GM11168 (cell line): ENCODE measurements around the gene FITM2.
"Not testable (repeated sequence)": the region's sequence is repeated elsewhere in the genome, so short reads cannot be mapped to it uniquely, and the experiment has no call there.

ENCODE experiments used
- in situ Hi-C: fragments of 300-500 bp; cut with MboI; formaldehyde crosslinking; loops from one replicate; pipeline ENCODE4 v1.12.0; 2022; ENCODE audit warnings: low sequenced_read_pairs; ENCODE audit not compliant: unreplicated experiment

Gene FITM2

GRCh38 chr20:44310664-44311639, at the start of gene FITM2:
TSS of gene FITM2 (minus strand) at chr20:44311202. CDS start at chr20:44311148, 54 bp downstream.
- in situ Hi-C loops: loop anchor here (5.0 kb wide), 1 partner anchor 94 kb away; no protein-coding TSS in a partner anchor

- in situ Hi-C loops: no loop called here
These were observed 49.2 kb upstream of the FITM2 start for GRCh38 chr20:44360221-44360620.

DNA sequence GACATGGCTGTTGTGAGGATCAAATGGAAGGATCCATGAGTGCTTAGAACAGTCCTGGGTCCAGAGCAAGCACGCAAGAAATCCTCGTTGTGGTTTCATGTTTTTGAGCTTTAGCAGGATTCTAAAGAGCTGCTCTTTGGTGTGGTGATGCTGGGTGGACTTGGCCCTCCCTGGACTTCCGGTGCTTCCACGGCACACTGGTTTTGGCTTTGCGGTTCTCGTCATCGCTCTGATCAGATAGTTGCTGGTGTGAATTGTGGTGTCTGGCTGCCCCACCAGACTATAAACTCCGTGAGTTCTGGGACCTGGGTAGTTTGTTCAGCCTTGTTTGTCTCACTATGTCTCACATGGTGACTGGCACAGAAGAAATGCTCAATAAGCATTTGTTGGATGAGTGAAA, 47.8 kb upstream of the FITM2 start:
- in situ Hi-C loops: no loop called here

DNA sequence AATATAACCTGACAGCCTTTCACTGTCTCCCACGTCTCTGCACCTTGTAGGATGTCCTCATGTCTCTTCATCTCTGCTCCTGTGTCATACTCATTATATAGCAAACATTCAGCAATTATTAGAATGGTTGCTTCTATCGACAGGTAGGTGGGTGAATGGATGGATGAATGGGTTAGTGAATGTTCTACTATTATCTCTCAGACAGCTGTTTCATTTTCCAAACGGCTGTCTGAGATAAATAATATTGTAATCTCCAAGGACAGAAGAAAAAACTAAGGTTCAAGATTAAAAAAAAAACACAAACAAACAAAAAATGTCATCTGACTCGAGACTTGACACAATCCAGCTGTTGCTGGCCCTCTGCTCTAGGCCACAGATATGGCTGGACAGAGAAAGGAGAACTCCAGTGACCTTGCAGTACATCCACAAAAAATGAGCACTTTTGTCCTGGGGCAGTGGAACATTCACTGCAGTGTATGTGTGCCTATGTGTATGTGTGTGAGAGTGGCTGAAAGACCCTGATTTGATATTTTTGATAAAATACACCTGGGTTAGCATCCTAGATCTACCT, 46.6 kb upstream of the FITM2 start:
- in situ Hi-C loops: no loop called here

GRCh38 chr20:44357020-44357419, 46.0 kb upstream of the FITM2 start:
- in situ Hi-C loops: no loop called here

DNA sequence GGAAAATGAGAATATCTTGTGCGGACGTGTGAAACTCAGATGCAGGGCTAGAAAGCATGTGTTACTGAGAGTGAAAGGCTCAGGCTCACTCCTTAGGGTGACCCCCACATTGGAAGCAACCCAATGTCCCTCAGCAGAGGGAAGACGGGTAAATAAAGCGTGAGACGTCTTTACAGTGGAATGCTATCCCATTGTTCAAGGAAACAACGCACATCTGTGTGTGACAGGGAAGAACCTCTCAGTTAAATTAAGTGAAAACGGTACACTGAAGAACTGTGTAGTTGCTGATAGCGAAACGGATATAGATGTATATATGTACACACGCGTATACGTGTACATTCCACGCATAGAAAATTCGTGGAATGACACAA, 45.3 kb upstream of the FITM2 start:
- in situ Hi-C loops: no loop called here

DNA sequence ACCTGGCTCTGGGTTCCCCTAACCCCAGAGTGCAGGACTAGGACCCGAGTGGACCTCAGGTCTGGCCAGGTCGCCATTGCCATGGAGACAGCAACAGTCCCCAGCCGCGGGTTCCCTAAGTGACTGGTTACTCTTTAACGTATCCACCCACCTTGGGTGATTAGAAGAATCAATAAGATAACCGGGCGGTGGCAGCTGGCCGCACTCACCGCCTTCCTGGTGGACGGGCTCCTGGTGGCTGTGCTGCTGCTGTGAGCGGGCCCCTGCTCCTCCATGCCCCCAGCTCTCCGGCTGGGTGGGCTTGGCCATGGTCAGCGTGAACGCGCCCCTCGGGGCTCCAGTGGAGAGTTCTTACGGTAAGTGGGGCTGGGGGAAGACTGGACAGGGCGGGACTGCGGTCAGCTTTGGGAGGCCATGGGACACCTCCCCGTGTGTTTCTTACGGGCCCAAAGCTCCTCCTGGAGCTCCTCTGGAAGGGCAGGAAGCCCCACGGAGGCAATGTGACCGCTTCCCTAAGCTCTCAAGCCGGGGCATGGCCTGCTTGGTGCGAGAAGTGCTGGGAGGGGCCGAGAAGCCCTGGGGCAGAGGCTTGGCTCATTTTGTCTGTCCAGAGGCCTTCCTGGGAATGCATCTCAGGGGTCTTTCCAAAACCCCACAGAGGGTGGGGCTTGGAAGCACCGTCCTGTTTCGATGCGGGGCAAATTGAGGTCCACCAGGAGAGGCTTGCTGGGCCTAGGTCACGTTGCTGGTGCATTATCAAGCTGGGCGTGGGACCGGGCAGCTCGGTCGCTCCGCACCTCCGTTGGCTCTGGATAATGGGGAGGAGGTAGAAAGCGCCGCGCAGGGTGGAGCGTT, 44.7 kb upstream of the FITM2 start, which contains the start of gene HNF4A:
Gene HNF4A, plus strand, starts transcription at position 202 of the 855 bp plus-strand sequence. Its CDS starts 106 bp downstream, at position 308.
- in situ Hi-C loops: no loop called here

DNA sequence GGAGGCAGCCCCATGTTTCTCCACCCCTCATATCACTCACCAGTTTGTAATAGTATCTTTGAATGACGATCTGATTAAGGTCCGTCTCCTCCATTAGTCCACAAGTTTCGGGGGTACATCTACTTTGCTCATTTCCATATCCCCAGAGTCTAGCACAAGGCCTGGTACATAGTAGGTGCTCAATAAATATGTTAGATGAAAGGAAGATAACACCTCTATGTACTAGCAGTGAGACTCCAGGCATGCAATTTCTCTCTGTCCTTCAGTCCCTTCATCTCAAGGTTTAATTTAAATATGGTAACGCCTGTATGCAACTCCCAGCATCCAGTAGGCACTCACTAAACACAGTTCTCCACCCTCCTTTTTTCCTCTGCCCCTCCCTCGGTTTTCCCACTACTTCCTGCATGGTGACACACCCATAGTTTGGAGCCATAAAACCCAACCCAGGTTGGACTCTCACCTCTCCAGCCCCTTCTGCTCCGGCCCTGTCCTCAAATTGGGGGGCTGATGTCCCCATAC, 44.0 kb upstream of the FITM2 start:
- in situ Hi-C loops: no loop called here

DNA sequence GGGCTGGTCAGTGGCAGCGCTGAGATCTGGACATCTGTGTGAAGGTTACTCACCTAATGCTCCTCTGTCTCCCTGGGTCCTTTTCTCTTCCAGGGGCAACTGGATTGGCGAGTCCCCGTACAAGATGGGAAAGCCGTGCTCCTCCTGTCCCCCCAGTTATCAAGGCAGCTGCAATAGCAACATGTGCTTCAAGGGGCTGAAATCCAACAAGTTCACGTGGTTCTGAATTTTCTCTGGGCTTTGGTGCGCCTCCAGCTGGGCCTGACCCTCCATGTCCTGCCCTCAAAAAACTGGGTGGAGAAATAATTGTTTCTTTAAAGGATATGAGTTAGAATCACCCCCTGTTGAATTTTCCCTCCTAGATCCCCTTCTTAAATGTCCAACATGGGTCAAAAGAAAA, 39.6 kb upstream of the FITM2 start:
- in situ Hi-C loops: no loop called here

GRCh38 chr20:44349349-44349748, 38.3 kb upstream of the FITM2 start:
- in situ Hi-C loops: no loop called here

GRCh38 chr20:44348168-44348659, 37.2 kb upstream of the FITM2 start:
- in situ Hi-C loops: no loop called here

DNA sequence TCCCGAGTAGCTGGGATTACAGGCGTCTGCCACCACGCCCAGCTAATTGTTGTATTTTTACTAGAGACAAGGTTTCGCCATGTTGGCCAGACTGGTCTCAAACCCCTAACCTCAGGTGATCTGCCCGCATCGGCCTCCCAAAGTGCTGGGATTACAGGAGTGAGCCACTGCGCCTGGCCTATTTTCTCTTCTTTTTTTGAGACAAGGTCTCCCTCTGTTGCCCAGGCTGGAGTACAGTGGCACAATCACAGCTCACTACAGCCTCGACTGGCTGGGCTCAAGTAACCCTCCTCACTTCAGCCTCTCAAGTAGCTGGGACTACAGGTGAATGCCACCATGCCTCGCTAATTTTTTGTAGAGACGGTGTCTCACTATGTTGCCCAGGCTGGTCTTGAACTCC, 34.9 kb upstream of the FITM2 start:
- in situ Hi-C loops: not testable (repeated sequence)

DNA sequence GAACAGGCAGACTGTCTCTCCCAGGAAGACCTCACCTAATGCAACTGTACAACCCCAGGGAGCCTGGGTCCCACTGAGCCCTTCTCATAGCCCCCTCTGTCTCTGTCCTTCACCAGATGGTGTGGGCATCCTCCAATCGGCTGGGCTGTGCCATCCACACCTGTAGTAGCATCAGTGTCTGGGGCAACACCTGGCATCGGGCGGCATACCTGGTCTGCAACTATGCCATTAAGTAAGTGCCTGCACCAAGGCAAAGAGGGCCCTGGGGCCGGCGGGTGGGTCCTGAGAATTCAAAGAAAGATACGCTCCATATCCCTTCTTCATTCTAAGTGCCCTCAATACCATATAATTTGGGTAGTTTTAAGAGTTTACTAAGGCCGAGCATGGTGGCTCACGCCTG, 34.1 kb upstream of the FITM2 start:
- in situ Hi-C loops: no loop called here

DNA sequence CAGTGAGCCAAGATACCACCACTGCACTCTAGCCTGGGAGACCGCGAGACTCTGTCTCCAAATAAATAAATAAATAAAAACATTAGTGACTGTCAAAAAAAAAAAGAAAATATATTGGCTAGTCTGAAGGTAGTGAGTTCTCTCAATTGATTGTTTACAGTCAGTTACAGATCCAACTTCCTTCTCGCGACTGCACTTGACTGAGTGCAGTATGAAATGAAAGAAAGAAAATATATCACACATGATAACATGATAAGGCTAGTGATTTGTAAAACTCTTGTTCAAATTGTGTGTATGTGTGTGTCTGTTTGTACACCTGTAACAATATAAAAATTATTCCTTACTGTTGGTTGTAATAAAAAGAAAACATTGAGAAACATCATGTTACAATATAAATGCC, 33.7 kb upstream of the FITM2 start:
- in situ Hi-C loops: no loop called here

- in situ Hi-C loops: no loop called here
These were observed 32.2 kb upstream of the FITM2 start for GRCh38 chr20:44343162-44343675.

DNA sequence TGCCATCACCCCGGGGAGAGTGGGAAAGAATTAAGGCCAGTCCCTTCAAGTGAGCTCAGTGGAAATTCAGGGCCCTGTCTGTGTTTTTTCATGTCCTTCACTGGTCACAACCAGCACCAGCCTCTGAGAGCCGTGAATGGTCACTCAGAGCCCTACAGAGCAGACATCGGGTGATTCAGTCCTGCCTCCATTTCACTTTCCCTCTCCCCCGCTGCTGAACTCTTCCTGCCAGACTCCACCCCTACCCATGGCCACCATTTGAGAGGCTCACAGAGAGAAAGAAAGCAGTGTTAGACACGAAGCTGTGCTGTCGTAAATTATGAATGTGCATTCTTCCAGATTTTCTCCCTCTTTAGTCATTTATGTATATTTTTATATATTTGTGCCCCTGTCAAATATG, 31.2 kb upstream of the FITM2 start:
- in situ Hi-C loops: no loop called here

- in situ Hi-C loops: no loop called here
These were observed 25.9 kb upstream of the FITM2 start, which contains the start of gene R3HDML for GRCh38 chr20:44336725-44337380. TSS of gene R3HDML (plus strand) at chr20:44337043. CDS start at chr20:44337158, 115 bp downstream.

DNA sequence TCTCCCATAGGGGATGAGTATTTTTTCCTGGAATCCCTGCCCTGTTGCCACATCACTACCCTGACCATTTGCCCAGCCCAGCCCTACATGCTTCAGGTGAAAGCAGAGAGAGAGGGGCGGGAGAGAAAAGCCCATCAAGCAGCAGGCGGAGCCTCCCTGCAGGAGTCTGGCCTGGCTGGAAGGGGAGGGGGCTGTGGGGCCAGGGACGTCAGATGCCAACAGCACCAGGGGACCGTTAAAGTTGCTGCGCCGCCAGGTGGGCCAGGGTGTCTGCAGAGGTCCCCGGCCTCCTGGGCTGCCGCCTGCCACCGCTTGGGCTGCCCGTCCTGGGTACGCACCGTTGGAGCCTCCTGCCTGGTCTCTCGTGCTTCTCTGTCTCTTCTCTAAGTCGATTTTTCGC, 25.1 kb upstream of the FITM2 start:
- in situ Hi-C loops: no loop called here

- in situ Hi-C loops: no loop called here
These were observed 24.7 kb upstream of the FITM2 start for GRCh38 chr20:44335675-44336074.
